OCI-LY1 (cell line): Measurements from ENCODE around the gene HID1.

Source experiments
- H2AFZ ChIP-seq: fragments of 200-600 bp; sonication (generic), shearing (Covaris generic); 2 replicates; pipeline ENCODE4 v1.6.0; 2014; ENCODE audit warnings: antibody characterized with exemption, mild to moderate bottlenecking, low read length
- H3F3A ChIP-seq: fragments of 200-600 bp; sonication (generic), shearing (Covaris generic); 2 replicates; pipeline ENCODE4 v1.6.0; 2014; ENCODE audit warnings: mild to moderate bottlenecking, antibody characterized with exemption, low read length, moderate library complexity; ENCODE audit not compliant: insufficient read depth
- H3K27ac ChIP-seq: fragments of 200-600 bp; sonication (generic); 2 replicates; pipeline ENCODE4 v1.5.1; 2014; ENCODE audit warnings: low read length, mixed run types, mild to moderate bottlenecking, low read depth; ENCODE audit not compliant: poor library complexity, severe bottlenecking
- H3K27me3 ChIP-seq: fragments of 200-600 bp; sonication (generic); 2 replicates; pipeline ENCODE4 v1.6.0; 2014; ENCODE audit warnings: antibody characterized with exemption, mild to moderate bottlenecking, low read length, moderate library complexity; ENCODE audit not compliant: insufficient read depth
- H3K36me3 ChIP-seq: fragments of 200-600 bp; sonication (generic); 2 replicates; pipeline ENCODE4 v1.6.1; 2014; ENCODE audit warnings: mild to moderate bottlenecking, antibody characterized with exemption, low read length, moderate library complexity, mixed read lengths; ENCODE audit not compliant: insufficient read depth
- H3K4me1 ChIP-seq: fragments of 200-600 bp; sonication (generic); 2 replicates; pipeline ENCODE4 v1.5.1; 2014; ENCODE audit warnings: mild to moderate bottlenecking, low read length, moderate library complexity; ENCODE audit not compliant: insufficient read depth, severe bottlenecking
- H3K4me2 ChIP-seq: fragments of 200-600 bp; sonication (generic), shearing (Covaris generic); 2 replicates; pipeline ENCODE4 v1.6.1; 2014; ENCODE audit warnings: low read length
- H3K4me3 ChIP-seq: fragments of 200-600 bp; sonication (generic); 2 replicates; pipeline ENCODE4 v1.5.1; 2014; ENCODE audit warnings: low read length, low read depth, mild to moderate bottlenecking, mixed read lengths; ENCODE audit not compliant: poor library complexity, severe bottlenecking
- H3K79me2 ChIP-seq: fragments of 200-600 bp; shearing (Covaris generic); 2 replicates; pipeline ENCODE4 v1.6.1; 2016; ENCODE audit warnings: mixed run types, low read length, mixed read lengths; ENCODE audit not compliant: insufficient read depth
- H3K9ac ChIP-seq: fragments of 200-600 bp; sonication (generic), shearing (Covaris generic); 2 replicates; pipeline ENCODE4 v1.6.1; 2014; ENCODE audit warnings: mild to moderate bottlenecking, low read length, mixed read lengths
- H3K9me2 ChIP-seq: fragments of 200-600 bp; sonication (generic), shearing (Covaris generic); 2 replicates; pipeline ENCODE4 v1.6.1; 2014; ENCODE audit warnings: low read depth, mild to moderate bottlenecking, low read length, mixed read lengths
- H3K9me3 ChIP-seq: fragments of 200-600 bp; shearing (Covaris generic); 2 replicates; pipeline ENCODE4 v1.6.1; 2014; ENCODE audit warnings: low read length, mixed read lengths
- H4K20me1 ChIP-seq: fragments of 200-600 bp; sonication (generic), shearing (Covaris generic); 2 replicates; pipeline ENCODE4 v1.6.0; 2016; ENCODE audit warnings: mild to moderate bottlenecking, low read length; ENCODE audit not compliant: insufficient read depth
- CTCF ChIP-seq: fragments of 200-600 bp; sonication (generic), shearing (Covaris generic); IDR thresholded peaks from 2 replicates; pipeline ENCODE4 v1.5.1; 2017; ENCODE audit warnings: mild to moderate bottlenecking, antibody characterized with exemption, low read length, moderate library complexity, mixed read lengths
- EZH2 ChIP-seq: fragments of 200-600 bp; sonication (generic), shearing (Covaris generic); IDR thresholded peaks from 2 replicates; pipeline ENCODE4 v1.8.0; 2017; ENCODE audit warnings: borderline replicate concordance, mixed run types, mild to moderate bottlenecking, antibody characterized with exemption, low read length, moderate library complexity, mixed read lengths

Gene HID1

GRCh38 chr17:74954115-74954514, 18.4 kb downstream of the HID1 start:
- Histone ChIP-seq H4K20me1 (no peaks in the 10 kb centered on the region), H3F3A (no peaks in the 10 kb centered on the region), H3K4me3 (no peak overlapping the region), H2AFZ (no peak overlapping the region), H3K4me2 (no peak overlapping the region), H3K27me3 (no peaks in the 10 kb centered on the region), H3K9me3 (no peaks in the 10 kb centered on the region), H3K9ac (no peak overlapping the region), H3K9me2 (no peaks in the 10 kb centered on the region), H3K27ac (no peak overlapping the region), H3K4me1 (no peaks in the 10 kb centered on the region), H3K36me3 (no peaks in the 10 kb centered on the region), H3K79me2 (no peaks in the 10 kb centered on the region)
- TF ChIP-seq CTCF (no peak), EZH2 (no peak)

- no peak overlapping the region for H3K4me2 ChIP-seq
- no peaks in the 10 kb centered on the region for H3K9me3 ChIP-seq
- H3K9ac ChIP-seq, result no peak overlapping the region
- H3K27me3 ChIP-seq, result no peaks in the 10 kb centered on the region
- H3F3A ChIP-seq, result no peaks in the 10 kb centered on the region
- no peak overlapping the region for H3K27ac ChIP-seq
- H3K9me2 ChIP-seq, result no peaks in the 10 kb centered on the region
- TF ChIP-seq EZH2 (no peak), CTCF (no peak)
- no peak overlapping the region for H2AFZ ChIP-seq
- H3K79me2 ChIP-seq, result no peaks in the 10 kb centered on the region
- no peaks in the 10 kb centered on the region for H3K36me3 ChIP-seq
- no peaks in the 10 kb centered on the region for H4K20me1 ChIP-seq
- no peak overlapping the region for H3K4me3 ChIP-seq
- H3K4me1 ChIP-seq, result no peaks in the 10 kb centered on the region
Measured at GRCh38 chr17:74953134-74953687, 19.3 kb downstream of the HID1 start.

- no peaks in the 10 kb centered on the region for H3K9me3 ChIP-seq
- H3K9ac ChIP-seq, result no peak overlapping the region
- no peak overlapping the region for H3K27ac ChIP-seq
- TF ChIP-seq CTCF (no peak), EZH2 (no peak)
- H3K4me3 ChIP-seq, result no peak overlapping the region
- no peaks in the 10 kb centered on the region for H3F3A ChIP-seq
- H3K4me1 ChIP-seq, result no peaks in the 10 kb centered on the region
- no peaks in the 10 kb centered on the region for H3K79me2 ChIP-seq
- H3K36me3 ChIP-seq, result no peaks in the 10 kb centered on the region
- H2AFZ ChIP-seq, result no peak overlapping the region
- no peaks in the 10 kb centered on the region for H3K27me3 ChIP-seq
- H3K9me2 ChIP-seq, result no peaks in the 10 kb centered on the region
- no peak overlapping the region for H3K4me2 ChIP-seq
- H4K20me1 ChIP-seq, result no peaks in the 10 kb centered on the region
Measured at GRCh38 chr17:74952431-74953133, 20.0 kb downstream of the HID1 start.
